Posterior vena cava (tissue), 2 donors: ENCODE results near the gene SRP19. TPM values are rescaled to one million over a fixed set of nuclear protein-coding genes. Genes with fewer than 3 reads are reported as not detected.
"Not testable (repeated sequence)": the region's sequence is repeated elsewhere in the genome, so short reads cannot be mapped to it uniquely, and the experiment has no call there.

ENCODE experiments used
- DNase-seq: peaks from one replicate; pipeline ENCODE4 v3.0.0-alpha.2; 2020; ENCODE audit warnings: low spot score
- intact Hi-C, 2 donors: fragments of 100-400 bp; cut with DNase I; formaldehyde crosslinking; loops; one replicate each; pipeline versions ENCODE4 v1.14.1 to v1.14.2; 2022 to 2023
- total RNA-seq, 2 donors: library from RNA; stranded (reverse); fragmentation: NEBNext Ultra II Directional; extraction: Animal tissue kit (Norgen Biotek cat#: 25700); gene quantifications; one replicate each; pipeline ENCODE4 v1.2.1, GENCODE V29; 2021
- donor health status: DM: yes; HTN: yes; CAD: no.
- donor health status: DM: yes; HTN: yes; CAD: no.

The SRP19 gene
- total RNA-seq, 2 donors from 2014 or later: 33.2 to 35.5 TPM

GRCh38 chr5:112865128-112865527 is 4.0 kb downstream of the SRP19 start:
- no peak for DNase-seq
- intact Hi-C loops: no loop called here

DNA sequence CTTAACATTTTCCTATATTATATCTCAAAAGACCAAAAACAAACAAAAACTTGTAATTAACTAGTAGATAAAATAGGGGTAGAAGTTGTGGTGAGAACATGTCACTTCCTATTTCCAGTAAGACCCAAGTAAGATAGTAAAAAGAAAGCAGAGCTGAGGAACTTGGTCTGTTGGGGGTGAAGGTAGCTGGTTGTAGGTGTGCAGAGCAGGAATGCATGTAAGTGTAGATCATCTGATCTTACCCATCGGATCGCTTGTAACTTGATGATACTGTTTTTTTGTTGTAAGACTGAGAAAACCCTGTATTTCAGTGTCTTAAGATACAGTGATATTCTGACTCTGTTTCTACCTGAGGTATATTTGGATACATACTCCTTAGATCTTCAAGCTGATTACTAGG is 5.7 kb downstream of the SRP19 start:
- intact Hi-C loops: no loop called here
- no peak for DNase-seq

GRCh38 chr5:112867411-112867810 is 6.3 kb downstream of the SRP19 start:
- DNase-seq: no peak
- intact Hi-C loops: no loop called here

- intact Hi-C loops: loop anchor here in 1 of 2 donors (10.0 kb wide), 1 partner anchor 55 kb away; the partner anchor contains the start of gene REEP5
- no peak for DNase-seq
Measured at GRCh38 chr5:112869948-112870347, 8.9 kb downstream of the SRP19 start.

- intact Hi-C loops: loop anchor here in 1 of 2 donors (10.0 kb wide), 1 partner anchor 54 kb away; the partner anchor contains the start of gene REEP5
- DNase-seq: no peak
Measured at GRCh38 chr5:112870966-112871365, 9.9 kb downstream of the SRP19 start.

DNA sequence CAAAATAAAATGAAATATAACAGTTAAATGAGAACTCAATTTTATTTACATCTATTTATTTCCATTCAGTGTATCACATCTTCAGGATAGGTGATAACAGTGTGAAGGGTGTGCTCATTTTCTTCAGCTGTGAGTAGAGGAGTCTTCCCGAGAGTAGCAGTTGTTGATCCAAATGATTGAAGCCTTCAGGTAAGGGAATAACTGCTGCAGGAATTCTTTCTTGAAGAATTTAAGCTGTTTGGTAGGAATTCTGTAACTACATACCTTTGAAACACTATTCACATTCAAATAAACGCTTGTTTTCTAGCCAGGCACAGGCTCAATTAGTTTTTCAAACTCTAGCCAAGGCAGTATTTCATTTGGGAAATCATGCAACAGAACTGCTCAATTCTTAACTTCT is 15.3 kb downstream of the SRP19 start:
- intact Hi-C loops: loop anchor here in 1 of 2 donors (10.0 kb wide), 1 partner anchor 48 kb away; the partner anchor contains the start of gene REEP5
- DNase-seq: no peak

DNA sequence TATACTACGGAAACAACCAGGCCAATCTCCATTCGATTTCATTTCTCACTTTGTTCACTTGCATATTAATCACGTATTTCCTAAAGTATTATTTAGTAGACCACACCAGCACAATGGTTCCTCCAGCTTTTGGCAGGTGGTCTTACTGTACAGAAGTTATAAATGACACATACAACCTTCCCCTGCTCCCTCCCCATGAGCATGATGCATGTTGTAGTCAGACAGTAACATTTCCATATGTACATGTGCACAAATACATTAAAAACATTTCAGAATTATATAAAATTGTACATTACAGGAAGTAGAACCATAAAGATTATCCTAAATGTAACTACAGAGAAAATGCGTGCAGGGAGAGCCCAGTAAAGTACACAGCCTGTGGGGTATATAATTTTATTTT is 17.0 kb downstream of the SRP19 start:
- intact Hi-C loops: loop anchor here in 1 of 2 donors (10.0 kb wide), 1 partner anchor 47 kb away; the partner anchor contains the start of gene REEP5
- no peak for DNase-seq

GRCh38 chr5:112878760-112879159 is 17.7 kb downstream of the SRP19 start:
- intact Hi-C loops: loop anchor here in 1 of 2 donors (10.0 kb wide), 1 partner anchor 46 kb away; the partner anchor contains the start of gene REEP5
- DNase-seq: no peak

DNA sequence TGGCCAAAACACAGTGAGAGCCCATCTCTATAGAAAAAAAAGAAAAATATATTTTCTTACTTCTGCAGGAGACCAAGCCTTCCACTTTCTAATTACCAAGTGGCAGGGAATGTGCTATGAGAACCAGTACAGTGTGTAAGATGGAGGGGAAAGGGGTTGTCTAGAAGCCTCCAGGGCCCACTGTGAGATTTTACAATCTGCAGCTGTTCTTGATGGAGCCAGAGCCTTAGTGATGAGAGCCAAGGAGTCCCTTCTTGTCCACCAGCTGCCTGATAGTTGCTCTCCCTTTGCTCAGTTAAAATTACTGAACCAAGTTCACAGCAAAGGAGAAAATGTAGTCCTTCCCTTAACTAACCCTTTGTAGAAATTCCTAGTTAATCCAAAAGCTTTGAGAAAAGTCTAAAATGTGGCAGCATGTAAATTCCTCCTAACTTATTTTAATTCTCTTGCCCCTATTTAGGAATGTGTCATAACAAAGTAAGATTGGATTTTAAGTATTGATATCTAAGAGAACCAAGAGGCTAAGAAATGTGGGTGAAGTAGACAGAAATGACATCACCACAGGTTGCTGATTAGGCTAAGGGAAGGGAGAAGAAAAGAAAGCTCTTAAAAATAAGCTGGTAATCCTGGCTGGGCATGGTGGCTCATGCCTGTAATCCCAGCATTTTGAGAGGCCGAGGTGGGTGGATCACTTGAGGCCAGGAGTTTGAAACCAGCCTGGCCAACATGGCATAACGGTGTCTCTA is 19.3 kb downstream of the SRP19 start:
- intact Hi-C loops: no loop called here
- no peak for DNase-seq

DNA sequence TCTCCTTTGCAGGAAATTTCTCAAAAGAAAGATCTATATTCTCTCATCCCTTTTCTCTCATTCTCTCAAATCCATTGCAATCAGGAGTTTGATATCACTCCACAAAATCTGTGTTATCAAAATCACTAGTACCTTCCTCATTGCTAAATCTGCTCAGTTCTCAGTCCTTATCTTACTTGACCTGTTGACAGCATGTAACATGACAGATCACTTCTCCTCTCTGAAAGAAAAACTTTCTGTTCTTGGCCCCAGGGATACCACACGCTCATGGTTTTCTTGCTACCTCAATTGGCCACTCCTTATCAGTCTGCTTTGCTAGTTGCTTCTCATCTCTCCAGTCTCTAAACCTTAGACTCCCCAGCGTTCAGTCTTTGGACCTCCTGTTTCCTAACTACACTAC is 22.1 kb downstream of the SRP19 start:
- DNase-seq: no peak
- intact Hi-C loops: no loop called here

DNA sequence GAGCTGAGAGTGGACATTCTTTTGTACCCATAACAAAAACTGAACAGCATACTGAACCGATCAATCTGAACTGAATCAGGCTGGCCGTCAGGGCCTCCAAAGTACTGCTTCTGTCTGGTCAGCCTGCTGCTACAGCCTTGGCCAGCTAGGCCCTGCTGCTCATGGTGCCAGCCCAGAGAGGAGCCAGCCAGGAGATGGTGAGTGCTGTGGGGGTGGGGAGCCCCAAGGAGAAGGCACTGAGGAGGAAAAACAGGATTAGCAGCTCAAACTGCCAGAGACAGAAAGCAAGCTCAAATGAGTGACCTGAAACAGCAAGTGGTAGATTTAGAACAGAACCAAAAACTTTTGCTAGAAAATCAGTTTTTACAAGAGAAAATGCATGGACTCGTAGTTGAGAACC is 23.9 kb downstream of the SRP19 start:
- DNase-seq: no peak
- intact Hi-C loops: no loop called here

- DNase-seq: no peak
- intact Hi-C loops: no loop called here
Measured at GRCh38 chr5:112886975-112887374, 25.9 kb downstream of the SRP19 start.

DNA sequence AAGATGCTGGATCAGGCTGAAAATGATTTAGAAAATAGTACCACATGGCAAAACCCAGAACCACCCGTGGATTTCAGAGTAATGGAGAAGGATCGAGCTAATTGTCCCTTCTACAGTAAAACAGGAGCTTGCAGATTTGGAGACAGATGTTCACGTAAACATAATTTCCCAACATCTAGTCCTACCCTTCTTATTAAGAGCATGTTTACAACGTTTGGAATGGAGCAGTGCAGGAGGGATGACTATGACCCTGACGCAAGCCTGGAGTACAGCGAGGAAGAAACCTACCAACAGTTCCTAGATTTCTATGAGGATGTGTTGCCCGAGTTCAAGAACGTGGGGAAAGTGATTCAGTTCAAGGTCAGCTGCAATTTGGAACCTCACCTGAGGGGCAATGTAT is 31.0 kb downstream of the SRP19 start:
- intact Hi-C loops, DNase-seq: not testable (repeated sequence)

DNA sequence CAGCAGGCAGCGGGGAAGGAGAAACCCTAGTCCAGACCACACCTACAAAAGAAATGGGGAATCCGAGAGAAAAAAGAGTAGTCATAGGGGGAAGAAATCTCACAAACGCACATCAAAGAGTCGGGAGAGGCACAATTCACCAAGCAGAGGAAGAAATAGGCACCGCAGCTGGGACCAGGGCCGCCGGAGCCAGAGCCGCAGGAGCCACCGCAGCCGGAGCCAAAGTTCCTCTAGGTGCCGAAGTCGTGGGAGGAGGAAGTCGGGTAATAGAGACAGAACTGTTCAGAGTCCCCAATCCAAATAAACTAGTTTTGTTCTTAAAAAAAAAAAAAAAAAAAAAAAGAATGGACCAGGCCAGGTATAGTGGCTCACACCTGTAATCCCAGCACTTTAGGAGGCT is 31.7 kb downstream of the SRP19 start:
- intact Hi-C loops: no loop called here
- no peak for DNase-seq

- intact Hi-C loops: loop anchor here in 1 of 2 donors (2.0 kb wide), 1 partner anchor 67 kb away; no protein-coding TSS in a partner anchor
- no peak for DNase-seq
Measured at GRCh38 chr5:112895682-112896081, 34.6 kb downstream of the SRP19 start.

- intact Hi-C loops: no loop called here
- DNase-seq: no peak
Measured at GRCh38 chr5:112902561-112902960, 41.5 kb downstream of the SRP19 start.

DNA sequence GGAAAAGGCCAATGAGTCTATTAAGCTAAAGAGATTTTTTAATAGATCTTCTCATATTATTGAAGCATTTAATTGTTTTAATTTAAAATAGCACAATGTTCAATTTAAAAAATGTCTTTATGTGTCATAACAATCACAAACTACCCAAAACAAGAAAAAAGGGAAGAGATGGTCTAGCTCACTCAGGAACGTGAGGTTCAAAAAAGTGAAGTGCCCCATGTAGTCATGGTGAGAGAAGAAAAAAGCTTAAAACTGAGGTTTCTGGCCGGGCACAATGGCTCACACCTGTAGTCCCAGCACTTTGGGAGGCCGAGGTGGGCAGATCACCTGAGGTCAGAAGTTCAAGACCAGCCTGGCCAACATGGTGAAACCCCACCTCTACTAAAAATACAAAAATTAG is 43.9 kb downstream of the SRP19 start:
- DNase-seq, intact Hi-C loops: not testable (repeated sequence)

DNA sequence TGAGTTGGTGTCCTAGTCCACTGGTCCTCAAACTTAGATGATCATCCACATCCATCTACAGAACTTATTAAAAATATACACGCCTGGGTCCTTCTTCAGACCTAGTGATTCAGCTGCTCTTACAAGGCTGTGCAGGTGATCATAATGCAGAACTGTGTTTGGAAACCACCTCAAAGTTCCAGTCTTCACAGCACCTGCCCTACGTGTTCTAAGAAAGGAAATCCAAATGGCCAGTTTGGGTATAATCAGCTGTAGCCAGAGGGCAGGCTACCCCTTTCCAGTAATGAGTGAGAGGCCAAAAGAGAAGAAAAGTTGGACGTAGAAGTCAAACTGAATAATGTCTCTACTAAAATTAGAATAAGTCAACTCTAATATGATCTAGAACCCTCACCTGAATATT is 45.5 kb downstream of the SRP19 start:
- DNase-seq: no peak
- intact Hi-C loops: no loop called here

GRCh38 chr5:112907166-112907631 is 46.1 kb downstream of the SRP19 start:
- DNase-seq: no peak
- intact Hi-C loops: no loop called here

DNA sequence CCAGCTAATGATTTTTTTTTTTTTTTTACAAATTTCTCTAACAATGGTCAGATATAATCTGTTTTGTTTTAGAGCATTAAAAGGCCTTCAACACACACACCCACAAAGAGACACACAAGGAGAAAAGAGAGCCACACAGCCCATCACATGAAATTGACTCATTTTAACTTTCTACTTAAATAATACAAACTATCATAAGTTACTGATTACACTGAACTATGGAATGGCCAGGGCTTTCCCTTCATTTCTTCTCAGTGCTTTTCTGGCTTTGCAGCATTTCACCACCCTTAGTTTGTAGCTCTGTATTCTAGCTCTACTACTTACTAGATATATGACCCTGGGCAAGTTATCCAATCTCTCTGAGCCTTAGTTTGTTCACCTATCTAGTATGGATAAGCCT is 47.8 kb downstream of the SRP19 start:
- DNase-seq: no peak
- intact Hi-C loops: no loop called here

DNA sequence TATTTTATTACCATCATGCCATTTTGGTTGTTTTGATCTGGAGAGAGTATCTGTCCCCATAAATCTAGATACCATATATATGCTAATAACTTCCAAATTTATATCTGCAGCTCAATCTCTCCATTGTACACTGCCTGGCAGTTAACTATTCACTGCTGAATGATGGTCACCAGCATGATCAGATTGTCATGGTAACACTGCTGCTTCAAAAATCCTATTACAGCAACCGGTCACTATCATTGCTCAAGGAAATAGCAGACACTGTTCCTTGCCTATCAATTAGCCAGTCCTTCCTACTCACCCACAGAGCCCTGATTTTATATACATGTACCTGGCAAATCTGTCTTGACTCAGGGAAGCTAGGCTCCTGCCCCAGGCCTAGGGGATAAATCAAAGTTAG is 49.4 kb downstream of the SRP19 start:
- no peak for DNase-seq
- intact Hi-C loops: no loop called here
